Hematopoietic multipotent progenitor cell treated with erythropoietin and hydrocortisone succinate and interleukin-3 and kit ligand, for 17 days (in vitro differentiated cells): Measurements from ENCODE around the gene SPG11.

Experiments
- DNase-seq: peaks from one replicate; pipeline ENCODE4 v3.0.0-alpha.2; 2015; ENCODE audit warnings: low spot score

The SPG11 gene

GRCh38 chr15:44620081-44620480 is 43.4 kb downstream of the SPG11 start:
- no peak for DNase-seq

GRCh38 chr15:44616974-44617373 is 46.5 kb downstream of the SPG11 start:
- no peak for DNase-seq

GRCh38 chr15:44606740-44607139 is 56.7 kb downstream of the SPG11 start:
- DNase-seq = no peak

DNA sequence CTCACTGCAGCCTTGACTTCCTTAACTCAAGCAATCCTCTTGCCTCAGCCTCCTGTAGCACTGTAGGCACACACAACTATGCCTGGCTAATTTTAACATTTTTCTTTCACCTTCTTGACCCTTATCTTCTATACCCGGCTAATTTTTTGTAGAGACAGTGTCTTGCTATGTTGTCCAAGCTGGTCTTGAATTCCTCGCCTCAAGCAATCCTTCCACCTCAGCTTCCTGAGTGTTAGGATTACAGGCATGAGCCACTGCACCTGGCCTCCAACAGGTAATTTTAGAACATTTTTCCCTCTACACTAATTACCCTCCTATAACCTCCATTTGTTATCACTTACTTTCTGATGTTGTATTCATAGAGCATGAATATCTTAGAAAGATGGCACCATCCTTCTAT is 60.3 kb downstream of the SPG11 start:
- no peak for DNase-seq

DNA sequence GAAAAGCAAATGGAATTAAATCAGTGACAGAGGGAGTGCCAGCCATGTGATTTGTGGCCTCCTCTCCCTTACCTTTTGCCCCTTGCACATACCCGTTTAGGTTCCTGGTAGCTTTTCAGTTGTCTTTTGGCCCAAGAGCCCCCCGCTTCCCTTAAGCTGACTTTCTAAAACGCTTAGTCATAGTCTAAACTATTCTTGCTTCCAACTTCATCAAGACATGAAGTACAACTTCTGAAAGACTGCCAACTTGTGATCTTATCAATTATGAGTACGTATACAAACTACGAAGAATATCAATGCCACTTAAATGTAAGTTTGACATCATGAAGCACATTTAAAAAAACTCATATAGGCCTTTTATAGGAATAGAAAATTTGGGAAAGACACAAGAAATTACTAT is 64.6 kb downstream of the SPG11 start:
- DNase-seq = peak; percentile 37

DNA sequence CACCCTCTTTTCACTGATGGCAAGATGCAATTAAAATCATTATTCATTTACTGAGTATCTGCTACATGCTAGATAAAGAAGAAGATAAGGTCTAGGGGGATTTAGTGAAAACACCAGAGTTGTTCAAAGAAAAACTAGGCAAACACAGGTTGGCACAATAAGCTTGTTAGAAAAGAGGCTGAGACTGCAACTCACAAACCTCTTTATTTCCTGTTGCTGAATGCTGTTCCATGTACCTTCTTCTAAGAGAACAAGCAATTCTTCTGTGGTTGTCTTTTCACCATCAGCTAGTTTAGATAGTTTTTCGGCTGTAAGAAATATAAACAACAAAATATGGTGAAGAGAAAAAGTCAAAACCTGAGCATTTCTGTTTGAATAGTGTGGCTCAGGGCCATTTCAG is 65.4 kb downstream of the SPG11 start:
- DNase-seq = no peak

DNA sequence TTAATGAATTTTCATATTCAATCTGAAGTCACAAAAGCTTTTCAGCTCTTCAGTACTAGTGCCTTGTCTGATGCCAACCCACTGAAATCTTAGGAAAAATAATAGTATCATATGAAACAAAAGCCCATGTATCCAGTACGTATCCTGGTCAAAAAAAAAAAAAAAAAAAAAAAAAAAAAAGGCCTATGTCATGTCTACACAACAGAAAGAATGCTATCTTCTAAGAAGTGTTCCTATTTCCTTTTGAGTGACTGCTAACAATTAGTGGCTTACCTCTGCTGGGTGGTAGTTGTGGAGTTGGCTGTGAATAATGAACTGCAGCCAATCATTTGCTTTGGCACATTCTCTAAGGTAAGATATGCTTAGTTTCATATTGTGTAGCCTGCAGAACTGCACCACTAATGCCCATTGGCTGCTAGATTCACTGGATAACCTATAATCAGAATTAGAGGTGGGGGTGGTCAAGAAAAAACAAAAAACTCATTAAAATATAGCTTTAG is 66.9 kb downstream of the SPG11 start:
- no peak for DNase-seq

DNA sequence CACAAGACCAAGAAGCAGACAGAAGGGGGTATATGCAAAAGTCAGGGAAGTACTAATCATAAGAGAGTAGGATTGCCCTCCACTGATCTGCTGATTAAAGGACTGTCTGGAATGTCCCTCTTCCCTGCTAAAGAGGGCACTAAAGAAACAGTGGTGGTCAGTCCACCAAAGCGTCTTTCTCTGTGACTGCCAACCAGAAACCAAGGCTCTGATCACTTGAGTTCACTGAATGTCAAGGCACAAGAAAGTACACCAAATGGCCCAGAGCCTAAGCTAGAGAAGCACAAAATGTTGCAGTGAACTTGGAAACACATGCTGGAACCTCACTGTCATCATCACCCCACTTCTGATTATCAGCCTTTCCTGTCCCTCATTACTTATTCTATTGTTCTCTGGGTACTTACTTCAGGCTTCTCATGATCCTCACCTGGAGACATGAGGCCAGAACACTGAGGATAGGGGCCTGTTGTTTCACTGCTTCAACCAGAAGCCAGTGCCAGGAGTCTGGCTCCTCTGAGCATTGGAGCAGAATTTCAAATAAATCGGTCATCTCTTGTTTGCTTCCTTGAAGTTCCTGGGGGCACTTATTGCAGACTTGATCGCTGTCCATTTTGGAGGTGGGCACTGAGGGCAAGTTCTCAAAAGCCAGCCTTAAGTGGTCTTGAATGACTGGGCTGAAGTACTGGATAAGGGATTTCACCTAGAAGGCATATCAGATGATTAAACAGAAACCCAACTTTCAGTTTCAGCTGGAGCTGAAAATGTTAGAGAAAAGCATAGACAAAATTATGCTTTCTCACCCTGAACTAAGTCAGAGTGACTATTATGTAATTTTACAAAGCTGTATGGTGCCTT is 67.6 kb downstream of the SPG11 start:
- no peak for DNase-seq

- DNase-seq = no peak
Measured at GRCh38 chr15:44595246-44595645, 68.2 kb downstream of the SPG11 start.

- peak; percentile 57 for DNase-seq
Measured at GRCh38 chr15:44593042-44593736, 70.3 kb downstream of the SPG11 start.

DNA sequence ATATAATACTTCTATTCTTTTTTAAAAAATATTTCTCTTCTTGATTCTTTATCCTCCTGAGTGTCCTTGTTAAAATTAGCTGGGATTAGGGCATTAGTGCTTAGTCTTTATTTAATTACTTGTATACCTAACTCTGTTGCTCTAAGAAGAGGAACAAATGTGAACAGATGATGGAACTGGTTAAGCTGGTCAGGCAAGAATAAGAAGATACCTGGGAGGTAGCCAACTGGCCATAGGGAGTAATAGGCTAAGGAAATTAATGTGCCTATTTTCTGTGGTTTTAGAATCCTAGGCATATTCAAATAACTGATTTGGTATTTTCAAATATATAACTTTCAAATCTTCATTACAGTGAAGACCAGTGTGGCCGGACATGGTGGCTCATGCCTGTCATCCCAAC is 72.1 kb downstream of the SPG11 start:
- DNase-seq = no peak

GRCh38 chr15:44588541-44588940 is 74.9 kb downstream of the SPG11 start:
- DNase-seq = no peak

DNA sequence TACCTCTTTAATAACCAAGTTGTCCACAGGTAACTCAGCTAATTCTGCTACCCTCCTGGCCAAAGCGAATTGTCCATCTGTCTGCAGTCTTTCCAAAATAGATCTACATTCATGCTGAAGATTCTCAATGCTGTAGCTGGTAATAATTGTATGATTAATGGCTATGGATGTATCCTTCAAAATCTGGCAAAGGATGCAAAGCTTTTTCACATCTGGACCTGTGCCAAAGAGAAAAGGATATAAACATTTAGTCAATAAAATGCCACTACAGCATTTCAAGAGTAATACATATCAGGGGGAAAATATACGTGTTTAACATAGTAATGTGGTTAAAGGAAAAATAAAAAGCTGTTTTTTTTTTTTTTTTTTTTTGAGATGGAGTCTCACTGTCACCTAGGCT is 77.8 kb downstream of the SPG11 start:
- DNase-seq = no peak

GRCh38 chr15:44584162-44584749 is 79.2 kb downstream of the SPG11 start:
- DNase-seq = peak; percentile 68

GRCh38 chr15:44580105-44580504 is 83.4 kb downstream of the SPG11 start:
- DNase-seq = no peak

- DNase-seq = no peak
Measured at GRCh38 chr15:44574734-44575133, 88.7 kb downstream of the SPG11 start.

GRCh38 chr15:44573386-44573785 is 90.1 kb downstream of the SPG11 start:
- DNase-seq = no peak

GRCh38 chr15:44570361-44570760 is 93.1 kb downstream of the SPG11 start:
- DNase-seq = no peak

DNA sequence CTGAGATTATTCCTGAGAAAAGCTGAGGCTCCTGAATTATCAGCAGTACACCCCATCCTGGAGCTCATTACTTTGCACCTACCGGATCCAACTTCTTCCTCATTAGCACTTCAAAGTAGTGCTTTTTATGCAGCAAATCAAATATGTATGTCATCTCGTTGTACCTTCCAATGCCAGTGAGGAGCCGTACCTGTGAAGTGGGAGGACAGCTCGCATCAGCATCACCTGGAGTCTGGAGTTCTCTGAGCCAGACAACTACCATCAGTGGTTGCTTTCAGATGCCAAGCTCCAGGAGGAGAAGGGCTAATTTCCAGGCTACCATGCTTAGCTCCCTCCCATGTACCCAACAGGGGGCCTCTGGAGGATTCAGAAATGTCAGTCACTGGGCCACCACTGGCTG is 94.1 kb downstream of the SPG11 start:
- no peak for DNase-seq

DNA sequence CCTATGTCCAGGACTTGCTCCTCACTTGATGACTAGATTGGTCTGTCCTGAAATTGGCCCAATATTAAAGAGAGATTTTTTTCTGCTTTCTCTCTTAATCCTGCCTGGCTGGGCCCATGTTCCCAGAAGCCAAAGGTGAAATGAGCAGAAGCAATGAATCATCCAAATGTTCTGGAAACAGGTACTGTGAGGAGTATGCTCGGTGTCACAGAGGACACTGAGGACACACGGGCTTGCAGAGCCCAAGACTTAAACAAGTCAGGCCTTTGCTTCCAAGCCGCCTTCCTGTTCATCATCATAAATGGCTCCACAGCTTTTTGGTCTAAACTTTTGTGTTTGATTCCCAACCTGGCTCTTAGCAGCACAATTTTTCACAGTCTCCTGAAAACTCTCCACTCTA is 95.1 kb downstream of the SPG11 start:
- no peak for DNase-seq

- no peak for DNase-seq
Measured at GRCh38 chr15:44566155-44566540, 97.3 kb downstream of the SPG11 start.

GRCh38 chr15:44565387-44566154 is 97.9 kb downstream of the SPG11 start:
- DNase-seq = no peak
